Trophoblast cell (in vitro differentiated cells and primary cell): ENCODE measurements around the gene NEU3.

ENCODE experiments used
- DNase-seq, 2 donors: peaks; one replicate each; pipeline ENCODE4 v3.0.0-alpha.2; 2016
- H2AFZ ChIP-seq: 2 replicates; pipeline ENCODE4 v1.6.1; 2013; ENCODE audit warnings: low read length, moderate library complexity, mild to moderate bottlenecking; ENCODE audit not compliant: insufficient read depth, poor library complexity
- H2AK5ac ChIP-seq: 2 replicates; pipeline ENCODE4 v1.6.1; 2013; ENCODE audit warnings: mild to moderate bottlenecking, low read length
- H2BK120ac ChIP-seq: 2 replicates; pipeline ENCODE4 v1.6.1; 2013; ENCODE audit warnings: low read length, mild to moderate bottlenecking, moderate library complexity; ENCODE audit not compliant: insufficient read depth, poor library complexity
- H2BK12ac ChIP-seq: 2 replicates; pipeline ENCODE4 v1.6.1; 2013; ENCODE audit warnings: mild to moderate bottlenecking, low read length, moderate library complexity
- H2BK5ac ChIP-seq: 2 replicates; pipeline ENCODE4 v1.6.1; 2013; ENCODE audit warnings: low read length, low read depth, moderate library complexity, mild to moderate bottlenecking; ENCODE audit not compliant: poor library complexity
- H3K14ac ChIP-seq: 2 replicates; pipeline ENCODE4 v1.6.1; 2013; ENCODE audit warnings: mild to moderate bottlenecking, low read length
- H3K18ac ChIP-seq: 2 replicates; pipeline ENCODE4 v1.6.1; 2013; ENCODE audit warnings: mild to moderate bottlenecking, low read length
- H3K23ac ChIP-seq: 2 replicates; pipeline ENCODE4 v1.6.1; 2013; ENCODE audit warnings: low read length
- H3K27ac ChIP-seq: 2 replicates; pipeline ENCODE4 v1.5.1; 2013; ENCODE audit warnings: low read depth, mild to moderate bottlenecking, inconsistent platforms, low read length, moderate library complexity
- H3K27me3 ChIP-seq: 2 replicates; pipeline ENCODE4 v1.6.1; 2013; ENCODE audit warnings: inconsistent platforms, mild to moderate bottlenecking, low read length, moderate library complexity; ENCODE audit not compliant: insufficient read depth
- H3K36me3 ChIP-seq, 2 experiments: 1 replicate in 1 of 2; 2 replicates in 1 of 2; pipeline ENCODE4 v1.6.1; 2013; ENCODE audit warnings: low read length in 2 of 2, mild to moderate bottlenecking in 2 of 2, moderate library complexity in 1 of 2; ENCODE audit not compliant: insufficient read depth in 2 of 2, control insufficient read depth in 1 of 2
- H3K4ac ChIP-seq: 2 replicates; pipeline ENCODE4 v1.6.1; 2013; ENCODE audit warnings: low read depth, mild to moderate bottlenecking, low read length, moderate library complexity
- H3K4me1 ChIP-seq, 2 experiments: 1 replicate in 1 of 2; 2 replicates in 1 of 2; pipeline ENCODE4 v1.6.1; 2013; ENCODE audit warnings: low read length in 2 of 2, mild to moderate bottlenecking in 2 of 2, moderate library complexity in 1 of 2; ENCODE audit not compliant: insufficient read depth in 2 of 2, control insufficient read depth in 1 of 2
- H3K4me2 ChIP-seq: 2 replicates; pipeline ENCODE4 v1.6.1; 2013; ENCODE audit warnings: inconsistent platforms, mild to moderate bottlenecking, low read length, moderate library complexity
- H3K4me3 ChIP-seq: 2 replicates; pipeline ENCODE4 v1.5.1; 2013; ENCODE audit warnings: mild to moderate bottlenecking, low read depth, low read length, inconsistent platforms
- H3K79me1 ChIP-seq: one replicate; pipeline ENCODE4 v1.6.1; 2013; ENCODE audit warnings: low read length
- H3K79me2 ChIP-seq: 2 replicates; pipeline ENCODE4 v1.6.1; 2013; ENCODE audit warnings: low read length, mild to moderate bottlenecking; ENCODE audit not compliant: control insufficient read depth, insufficient read depth, poor library complexity
- H3K9ac ChIP-seq: 2 replicates; pipeline ENCODE4 v1.6.1; 2013; ENCODE audit warnings: mild to moderate bottlenecking, low read length
- H3K9me3 ChIP-seq: 2 replicates; pipeline ENCODE4 v1.6.1; 2013; ENCODE audit warnings: low read depth, mild to moderate bottlenecking, control low read depth, inconsistent platforms, low read length; ENCODE audit not compliant: insufficient read depth
- H4K12ac ChIP-seq: 2 replicates; pipeline ENCODE4 v1.6.1; 2013; ENCODE audit warnings: low read depth, mild to moderate bottlenecking, low read length, moderate library complexity
- H4K8ac ChIP-seq: 2 replicates; pipeline ENCODE4 v1.6.1; 2013; ENCODE audit warnings: low read depth, mild to moderate bottlenecking, low read length, moderate library complexity
- H4K91ac ChIP-seq: one replicate; pipeline ENCODE4 v1.6.1; 2013; ENCODE audit warnings: low read depth, mild to moderate bottlenecking, low read length, moderate library complexity
- WGBS: extraction: QIAGEN DNeasy Blood & Tissue Kit; methylation state at CpG from one replicate; pipeline ENCODE4 v1.1.7; 2013; ENCODE audit warnings: missing lambda C conversion rate; ENCODE audit not compliant: insufficient read length, insufficient coverage; ENCODE audit errors: extremely low coverage; 5-methylcytosine and 5-hydroxymethylcytosine counted together

Gene NEU3

DNA sequence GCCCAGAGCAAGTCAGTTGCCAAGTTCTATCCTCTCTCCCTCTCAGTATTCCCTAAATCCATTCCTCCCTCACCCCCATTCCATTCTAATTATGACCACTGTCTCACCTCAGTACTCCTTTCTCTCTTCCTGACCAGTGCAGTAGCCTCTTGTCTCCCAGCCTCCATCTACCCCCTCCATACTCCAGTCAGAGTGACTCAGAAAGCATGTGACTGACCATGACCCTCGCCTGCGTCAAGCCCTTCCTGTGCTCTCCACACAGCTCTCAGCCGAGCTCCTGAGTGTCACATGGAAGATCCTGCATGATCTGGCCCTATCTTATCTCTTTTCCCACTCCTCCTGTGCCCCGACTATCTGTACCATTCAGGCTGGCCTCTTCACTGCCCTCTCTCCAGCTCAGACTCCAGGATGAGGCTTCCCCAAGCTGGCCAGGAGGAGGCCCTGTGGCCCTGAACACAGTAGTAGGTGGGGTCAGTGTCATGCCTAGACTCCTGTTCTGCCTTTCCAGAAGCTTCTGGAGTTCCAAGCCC, 42.6 kb downstream of the NEU3 start:
- Histone ChIP-seq H3K36me3 (no peaks in the 10 kb centered on the region), H3K4me3 (no peak overlapping the region), H2AFZ (peak overlapping the region; percentile 17), H3K4me1 (peaks cover 14% of the 10 kb centered on the region in 2 experiments), H3K4me2 (no peak overlapping the region), H3K18ac (peak overlapping the region; percentile 47), H2BK5ac (peak overlapping the region; percentile 46), H4K91ac (peak overlapping the region; percentile 80), H3K79me1 (peaks cover 11% of the 10 kb centered on the region), H3K23ac (no peak overlapping the region), H3K27me3 (no peaks in the 10 kb centered on the region), H3K14ac (peak overlapping the region; percentile 61), H3K9ac (no peak overlapping the region), H4K8ac (peak overlapping the region; percentile 57), H2BK120ac (peak overlapping the region; percentile 73), H3K9me3 (no peaks in the 10 kb centered on the region), H2AK5ac (no peak overlapping the region), H3K79me2 (no peaks in the 10 kb centered on the region), H2BK12ac (peak overlapping the region; percentile 51), H3K27ac (no peak overlapping the region), H3K4ac (peak overlapping the region; percentile 31), H4K12ac (no peak overlapping the region)
- no CpG with 5 or more reads among the region's 4 CpGs for WGBS
- peak; percentile 59 to 61 for DNase-seq

DNA sequence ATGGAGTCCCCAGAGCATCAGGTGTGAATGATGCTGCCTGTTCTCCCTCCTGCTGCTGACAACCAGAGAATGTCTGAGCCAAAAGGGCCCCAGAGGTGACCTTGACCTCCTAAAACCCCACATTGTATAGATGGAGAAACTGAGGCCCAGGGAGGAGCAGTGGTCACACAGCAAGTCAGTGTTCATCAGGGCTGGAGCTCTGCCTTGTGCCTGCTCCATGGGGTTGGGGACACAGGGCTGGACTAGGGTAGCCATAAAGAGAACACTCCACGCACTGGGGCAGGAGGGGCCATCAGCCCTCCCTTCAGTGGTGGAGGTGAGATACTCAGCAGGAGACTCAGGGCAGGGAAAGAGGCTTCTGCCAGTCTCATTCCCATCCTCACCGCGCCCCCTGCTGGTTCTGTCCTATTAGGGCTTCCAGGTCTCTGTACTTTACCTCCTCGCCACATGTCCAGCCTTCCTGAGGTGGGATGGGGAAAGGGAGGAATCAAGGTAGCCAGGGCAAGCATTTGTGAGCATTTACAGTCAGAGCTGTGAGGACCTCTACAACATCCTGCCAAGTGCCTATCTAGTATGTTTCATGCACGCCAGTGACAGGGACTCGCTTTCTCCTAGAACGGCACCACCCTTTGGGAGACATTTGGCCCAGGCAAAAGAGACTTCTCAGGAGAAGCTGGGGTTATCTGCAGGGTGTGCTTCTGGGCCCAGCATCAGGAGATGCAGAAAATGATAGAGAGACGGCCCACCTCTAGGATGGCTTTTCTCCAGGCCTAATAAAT, 43.2 kb downstream of the NEU3 start:
- H4K12ac ChIP-seq: no peak overlapping the region
- peak; percentile 73 to 88 for DNase-seq
- H4K8ac ChIP-seq: peak overlapping the region; percentile 57
- H3K36me3 ChIP-seq: no peaks in the 10 kb centered on the region
- peak overlapping the region; percentile 47 for H3K18ac ChIP-seq
- no peak overlapping the region for H3K4me3 ChIP-seq
- H3K23ac ChIP-seq: no peak overlapping the region
- H3K27me3 ChIP-seq: no peaks in the 10 kb centered on the region
- H3K9ac ChIP-seq: no peak overlapping the region
- peak overlapping the region; percentile 73 for H2BK120ac ChIP-seq
- H3K27ac ChIP-seq: peak overlapping the region; percentile 12
- no peak overlapping the region for H3K4ac ChIP-seq
- no peaks in the 10 kb centered on the region for H3K9me3 ChIP-seq
- peak overlapping the region; percentile 80 for H4K91ac ChIP-seq
- H2AK5ac ChIP-seq: peak overlapping the region; percentile 73
- H2AFZ ChIP-seq: peak overlapping the region; percentile 17
- no CpG with 5 or more reads among the region's 8 CpGs for WGBS
- H3K79me1 ChIP-seq: peaks cover 14% of the 10 kb centered on the region
- no peak overlapping the region for H3K4me2 ChIP-seq
- H3K14ac ChIP-seq: peak overlapping the region; percentile 61
- peak overlapping the region; percentile 46 for H2BK5ac ChIP-seq
- H2BK12ac ChIP-seq: peak overlapping the region; percentile 88
- peaks cover 17% of the 10 kb centered on the region in 2 experiments for H3K4me1 ChIP-seq
- no peaks in the 10 kb centered on the region for H3K79me2 ChIP-seq

DNA sequence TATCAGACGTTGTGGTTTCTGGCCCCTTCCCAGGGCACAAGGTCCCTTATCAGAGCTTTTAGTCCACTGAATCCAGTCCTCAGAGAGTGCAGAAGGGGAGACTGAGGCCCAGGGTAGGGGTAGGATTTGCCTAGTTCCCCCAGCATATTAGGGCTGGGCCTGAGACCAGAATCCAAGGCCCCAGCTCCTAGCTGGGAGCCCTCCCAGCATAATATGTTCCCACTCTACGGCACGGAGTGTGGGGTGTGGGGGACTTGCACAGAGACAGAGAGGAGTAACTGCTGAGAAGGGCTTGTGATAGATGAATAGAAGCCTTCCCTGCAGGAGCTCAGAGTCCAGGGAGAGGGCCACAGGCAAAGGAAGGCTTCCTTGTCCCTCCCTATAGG, 43.8 kb downstream of the NEU3 start:
- Histone ChIP-seq H2BK120ac (no peak overlapping the region), H3K4me2 (no peak overlapping the region), H3K36me3 (no peaks in the 10 kb centered on the region), H3K4ac (no peak overlapping the region), H3K79me2 (no peaks in the 10 kb centered on the region), H3K9ac (no peak overlapping the region), H3K27ac (no peak overlapping the region), H3K4me1 (peaks cover 17% of the 10 kb centered on the region in 2 experiments), H2AK5ac (no peak overlapping the region), H3K79me1 (peaks cover 14% of the 10 kb centered on the region), H3K9me3 (no peaks in the 10 kb centered on the region), H2BK5ac (no peak overlapping the region), H4K91ac (peak overlapping the region; percentile 39), H2AFZ (no peak overlapping the region), H2BK12ac (peak overlapping the region; percentile 41), H3K14ac (no peak overlapping the region), H4K12ac (no peak overlapping the region), H3K4me3 (no peak overlapping the region), H3K27me3 (no peaks in the 10 kb centered on the region), H4K8ac (no peak overlapping the region), H3K23ac (no peak overlapping the region), H3K18ac (no peak overlapping the region)
- no peak for DNase-seq
- no CpG with 5 or more reads among the region's 3 CpGs for WGBS

DNA sequence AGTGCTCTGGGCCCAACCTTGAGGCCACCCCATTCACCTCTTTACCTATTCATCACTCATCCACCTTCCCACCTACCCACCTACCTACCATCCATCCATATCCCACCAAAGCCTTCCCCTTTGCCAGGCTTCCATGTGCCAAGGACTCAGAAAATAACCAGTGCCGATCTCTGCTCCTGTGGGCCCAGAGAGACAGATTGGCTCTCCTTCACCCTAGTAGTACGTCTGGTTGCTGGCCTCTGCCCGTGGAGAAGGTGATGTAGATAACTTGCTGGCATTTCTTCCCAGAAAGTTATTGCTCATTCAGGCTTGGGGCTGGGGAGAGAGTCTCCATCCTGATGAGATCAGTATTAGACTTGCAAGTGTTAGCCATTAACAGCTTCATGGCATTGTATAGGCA, 45.2 kb downstream of the NEU3 start:
- Histone ChIP-seq H4K12ac (no peak overlapping the region), H3K18ac (no peak overlapping the region), H4K91ac (peak overlapping the region; percentile 20), H3K27ac (no peak overlapping the region), H2AK5ac (no peak overlapping the region), H3K9ac (no peak overlapping the region), H3K27me3 (no peaks in the 10 kb centered on the region), H3K4me2 (no peak overlapping the region), H3K79me1 (peaks cover 14% of the 10 kb centered on the region), H3K4ac (no peak overlapping the region), H3K9me3 (no peaks in the 10 kb centered on the region), H3K23ac (no peak overlapping the region), H3K79me2 (no peaks in the 10 kb centered on the region), H2AFZ (no peak overlapping the region), H2BK12ac (no peak overlapping the region), H2BK5ac (no peak overlapping the region), H2BK120ac (no peak overlapping the region), H3K4me3 (no peak overlapping the region), H3K4me1 (peaks cover 17% of the 10 kb centered on the region in 2 experiments), H4K8ac (no peak overlapping the region), H3K36me3 (no peaks in the 10 kb centered on the region), H3K14ac (no peak overlapping the region)
- DNase-seq: no peak
- WGBS: no CpG with 5 or more reads among the region's 3 CpGs
